ENCODE results near the gene CMSS1.

The CMSS1 gene

DNA sequence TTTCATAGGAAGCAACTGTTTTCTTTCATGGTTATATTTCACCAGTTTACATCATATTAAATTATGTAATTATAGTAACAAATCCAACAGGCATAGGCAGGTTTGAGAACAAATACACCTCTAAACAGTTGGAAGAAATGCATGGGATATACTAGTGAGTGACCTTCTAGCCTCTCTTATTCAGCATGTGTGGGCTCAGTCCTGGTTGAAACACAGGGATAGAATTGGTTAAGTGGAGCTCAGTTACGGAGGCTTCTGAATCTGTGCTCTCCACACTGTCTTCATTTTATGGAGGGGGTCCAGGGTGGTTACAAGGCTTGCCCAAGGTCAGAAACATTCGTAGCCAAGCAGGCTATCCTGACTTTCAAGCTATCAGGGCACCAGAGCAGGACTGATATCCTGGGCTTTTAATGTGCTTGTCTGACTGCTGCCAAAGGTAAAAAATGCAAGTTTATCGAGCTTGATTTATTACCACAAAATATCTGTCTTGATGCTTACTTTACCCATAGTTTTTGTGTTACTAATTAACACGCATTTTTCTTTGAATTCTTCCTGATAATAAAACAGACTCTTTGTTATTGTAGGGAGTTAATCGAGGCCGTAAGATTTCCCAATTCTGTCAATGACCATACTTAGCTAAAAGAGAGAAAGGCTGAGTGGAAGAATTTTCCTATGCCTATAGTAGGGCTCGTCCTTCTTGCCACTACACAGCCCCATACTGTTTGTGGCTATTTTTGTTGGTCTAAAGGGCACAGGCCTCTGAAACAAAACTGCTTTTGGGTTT, 207.1 kb downstream of the CMSS1 start:
- H3K79me2 ChIP-seq (ENCODE audit: control insufficient read depth, insufficient read depth, low read length, unreplicated experiment): no peaks in the 10 kb centered on the region
- no peak overlapping the region for H3K27ac ChIP-seq (ENCODE audit: low read depth, low read length)
- 0 out of 2 replicates have a peak, but pooled peaks cover 5% of the 10 kb centered on the region for H3K36me3 ChIP-seq (ENCODE audit: insufficient read depth, low read length)
- H2AFZ ChIP-seq (ENCODE audit: low read length, unreplicated experiment): peak overlapping the region; percentile 3
- H3K27me3 ChIP-seq (ENCODE audit: insufficient read depth, low read length): no peaks in the 10 kb centered on the region
- H3K4me1 ChIP-seq (ENCODE audit: control insufficient read depth, insufficient read depth, low read length, unreplicated experiment): peaks cover 14% of the 10 kb centered on the region
- H3K4me3 ChIP-seq (ENCODE audit: low read depth, low read length): no peak overlapping the region

DNA sequence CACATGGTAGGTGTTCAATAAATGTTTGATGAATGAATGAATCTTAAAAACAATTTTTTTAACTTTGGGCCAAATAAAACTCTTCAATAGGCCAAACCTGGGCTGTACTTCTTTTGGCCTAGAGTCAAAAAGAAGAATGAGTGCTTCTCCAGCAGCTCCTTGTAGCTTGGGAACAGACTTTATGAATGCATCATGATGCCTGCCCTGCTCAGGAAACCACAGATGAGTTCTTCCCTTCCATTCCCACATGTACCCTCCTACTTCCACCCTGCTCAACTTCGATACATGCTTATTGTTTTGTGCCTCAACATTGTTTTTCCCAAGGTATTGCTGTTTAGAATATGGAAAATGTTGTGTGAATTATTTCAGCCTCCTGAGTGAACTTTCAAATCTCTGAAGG, 209.7 kb downstream of the CMSS1 start:
- H3K79me2 ChIP-seq (ENCODE audit: control insufficient read depth, insufficient read depth, low read length, unreplicated experiment): no peaks in the 10 kb centered on the region
- H2AFZ ChIP-seq (ENCODE audit: low read length, unreplicated experiment): no peak overlapping the region
- H3K36me3 ChIP-seq (ENCODE audit: insufficient read depth, low read length): 0 out of 2 replicates have a peak, but pooled peaks cover 5% of the 10 kb centered on the region
- peaks cover 19% of the 10 kb centered on the region for H3K4me1 ChIP-seq (ENCODE audit: control insufficient read depth, insufficient read depth, low read length, unreplicated experiment)
- no peaks in the 10 kb centered on the region for H3K27me3 ChIP-seq (ENCODE audit: insufficient read depth, low read length)
- H3K27ac ChIP-seq (ENCODE audit: low read depth, low read length): no peak overlapping the region
- H3K4me3 ChIP-seq (ENCODE audit: low read depth, low read length): no peak overlapping the region

DNA sequence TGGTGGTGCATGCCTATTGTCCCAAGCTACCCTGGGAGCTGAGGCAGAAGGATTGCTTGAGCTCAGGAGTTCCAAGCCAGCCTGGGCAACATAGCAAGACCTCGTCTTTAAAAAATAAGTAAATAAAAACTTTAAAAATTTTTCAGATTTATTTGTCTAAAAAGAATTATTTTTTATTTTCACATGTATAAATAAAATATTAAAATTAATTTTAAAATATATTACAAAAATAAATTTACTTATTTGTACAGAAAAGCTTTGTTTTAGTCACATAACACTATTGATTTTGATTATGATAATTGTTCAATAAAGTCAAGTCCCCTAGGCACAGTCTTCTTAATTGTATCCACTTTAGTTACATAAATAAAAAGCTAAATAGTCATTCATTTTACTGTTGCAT, 211.4 kb downstream of the CMSS1 start:
- Histone ChIP-seq H3K36me3 (ENCODE audit: insufficient read depth, low read length) (0 out of 2 replicates have a peak, but pooled peaks cover 5% of the 10 kb centered on the region), H2AFZ (ENCODE audit: low read length, unreplicated experiment) (no peak overlapping the region), H3K79me2 (ENCODE audit: control insufficient read depth, insufficient read depth, low read length, unreplicated experiment) (no peaks in the 10 kb centered on the region), H3K4me3 (ENCODE audit: low read depth, low read length) (no peak overlapping the region), H3K4me1 (ENCODE audit: control insufficient read depth, insufficient read depth, low read length, unreplicated experiment) (peaks cover 36% of the 10 kb centered on the region), H3K27me3 (ENCODE audit: insufficient read depth, low read length) (no peaks in the 10 kb centered on the region), H3K27ac (ENCODE audit: low read depth, low read length) (no peak overlapping the region)

DNA sequence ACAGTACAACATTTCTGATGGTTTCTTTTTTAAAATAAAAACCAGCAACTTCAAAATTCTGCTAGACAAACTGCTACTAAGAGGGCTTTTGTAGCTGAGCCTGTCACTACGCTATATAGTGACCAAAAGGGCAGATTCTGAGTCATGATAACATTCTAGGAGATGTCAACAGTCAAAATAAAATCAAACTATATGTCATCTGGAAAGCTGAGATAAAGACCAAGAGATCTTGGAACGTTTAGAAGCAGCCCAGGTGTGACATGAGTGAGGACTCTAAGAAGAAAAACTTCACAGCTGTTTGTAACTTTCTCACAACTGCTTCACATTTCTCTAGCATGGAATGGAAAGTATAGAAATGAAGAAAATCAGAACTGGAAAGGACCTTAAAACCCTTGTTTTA, 212.0 kb downstream of the CMSS1 start:
- no peaks in the 10 kb centered on the region for H3K27me3 ChIP-seq (ENCODE audit: insufficient read depth, low read length)
- H3K79me2 ChIP-seq (ENCODE audit: control insufficient read depth, insufficient read depth, low read length, unreplicated experiment): no peaks in the 10 kb centered on the region
- H3K27ac ChIP-seq (ENCODE audit: low read depth, low read length): no peak overlapping the region
- H3K4me1 ChIP-seq (ENCODE audit: control insufficient read depth, insufficient read depth, low read length, unreplicated experiment): peaks cover 35% of the 10 kb centered on the region
- H3K36me3 ChIP-seq (ENCODE audit: insufficient read depth, low read length): 0 out of 2 replicates have a peak, but pooled peaks cover 5% of the 10 kb centered on the region
- no peak overlapping the region for H2AFZ ChIP-seq (ENCODE audit: low read length, unreplicated experiment)
- no peak overlapping the region for H3K4me3 ChIP-seq (ENCODE audit: low read depth, low read length)

DNA sequence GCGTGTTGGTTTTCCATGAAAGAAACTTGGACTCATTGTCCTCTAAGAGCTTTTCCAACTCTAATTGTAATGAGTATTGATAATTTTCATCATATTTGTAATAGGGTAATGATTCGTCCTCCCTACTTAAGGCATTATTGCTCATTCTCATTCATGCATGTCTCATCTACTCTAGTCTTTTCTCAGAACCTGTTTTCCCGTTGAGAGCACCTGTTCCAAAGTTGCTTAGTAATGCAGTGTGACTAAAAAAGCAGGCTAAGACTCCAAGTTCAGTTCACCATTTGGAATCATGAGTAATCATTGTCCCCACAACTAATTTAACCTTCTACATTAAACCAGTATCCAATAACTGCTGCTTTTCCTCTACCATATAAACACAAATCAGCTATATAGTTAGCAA, 212.7 kb downstream of the CMSS1 start:
- Histone ChIP-seq H3K4me1 (ENCODE audit: control insufficient read depth, insufficient read depth, low read length, unreplicated experiment) (peaks cover 28% of the 10 kb centered on the region), H3K36me3 (ENCODE audit: insufficient read depth, low read length) (0 out of 2 replicates have a peak, but pooled peaks cover 5% of the 10 kb centered on the region), H2AFZ (ENCODE audit: low read length, unreplicated experiment) (no peak overlapping the region), H3K4me3 (ENCODE audit: low read depth, low read length) (no peak overlapping the region), H3K27me3 (ENCODE audit: insufficient read depth, low read length) (no peaks in the 10 kb centered on the region), H3K79me2 (ENCODE audit: control insufficient read depth, insufficient read depth, low read length, unreplicated experiment) (no peaks in the 10 kb centered on the region), H3K27ac (ENCODE audit: low read depth, low read length) (no peak overlapping the region)

DNA sequence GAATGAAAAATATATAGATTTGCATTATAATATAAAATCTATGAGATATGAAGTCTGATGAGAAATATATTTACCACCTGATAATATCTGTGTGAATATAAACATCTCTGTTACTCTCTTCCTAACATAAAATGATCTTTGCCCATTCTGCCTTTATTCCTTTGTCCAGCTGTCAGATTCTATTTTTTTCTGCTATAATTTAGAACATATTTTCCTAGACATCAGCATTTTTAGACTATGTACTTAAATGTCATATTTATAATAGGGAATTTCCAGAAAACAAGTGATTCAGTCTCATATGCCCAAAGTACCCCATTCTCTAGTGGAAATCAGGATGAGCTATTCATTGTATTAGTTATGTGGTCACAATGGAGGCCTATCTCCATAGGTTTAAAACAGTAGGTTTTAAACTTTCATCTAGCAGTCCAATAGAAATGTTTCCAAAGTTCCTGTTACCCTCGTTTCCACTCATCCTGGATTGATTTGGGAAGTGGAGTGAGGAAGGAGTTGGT, 213.3 kb downstream of the CMSS1 start:
- Histone ChIP-seq H3K27me3 (ENCODE audit: insufficient read depth, low read length) (no peaks in the 10 kb centered on the region), H3K79me2 (ENCODE audit: control insufficient read depth, insufficient read depth, low read length, unreplicated experiment) (no peaks in the 10 kb centered on the region), H2AFZ (ENCODE audit: low read length, unreplicated experiment) (no peak overlapping the region), H3K4me1 (ENCODE audit: control insufficient read depth, insufficient read depth, low read length, unreplicated experiment) (peaks cover 25% of the 10 kb centered on the region), H3K4me3 (ENCODE audit: low read depth, low read length) (no peak overlapping the region), H3K36me3 (ENCODE audit: insufficient read depth, low read length) (0 out of 2 replicates have a peak, but pooled peaks cover 5% of the 10 kb centered on the region), H3K27ac (ENCODE audit: low read depth, low read length) (no peak overlapping the region)

DNA sequence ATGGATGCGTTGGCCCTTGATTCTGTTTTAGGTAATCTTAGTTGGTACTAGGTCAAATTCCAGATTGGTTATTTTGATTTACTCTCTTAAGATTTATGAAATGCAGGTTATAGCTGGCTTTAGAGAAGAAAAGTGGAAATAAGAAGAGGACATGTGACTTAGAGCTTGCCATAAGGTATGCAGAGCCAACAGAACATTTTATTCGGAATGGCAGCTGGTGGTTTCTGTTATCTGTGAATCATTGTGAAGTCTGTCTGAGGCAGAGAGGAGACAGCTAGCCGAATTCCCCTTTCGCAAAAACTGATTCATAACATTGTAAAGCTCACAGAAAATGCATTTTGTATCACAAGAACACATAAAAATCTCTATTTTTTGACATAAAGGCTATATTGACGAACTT, 214.6 kb downstream of the CMSS1 start:
- peaks cover 25% of the 10 kb centered on the region for H3K4me1 ChIP-seq (ENCODE audit: control insufficient read depth, insufficient read depth, low read length, unreplicated experiment)
- H3K27me3 ChIP-seq (ENCODE audit: insufficient read depth, low read length): no peaks in the 10 kb centered on the region
- H3K4me3 ChIP-seq (ENCODE audit: low read depth, low read length): peak overlapping the region; percentile 5; the same call in 1 of the 2 replicates
- H3K27ac ChIP-seq (ENCODE audit: low read depth, low read length): peak overlapping the region; percentile 2; the same call in 1 of the 2 replicates
- no peaks in the 10 kb centered on the region for H3K36me3 ChIP-seq (ENCODE audit: insufficient read depth, low read length)
- H3K79me2 ChIP-seq (ENCODE audit: control insufficient read depth, insufficient read depth, low read length, unreplicated experiment): no peaks in the 10 kb centered on the region
- H2AFZ ChIP-seq (ENCODE audit: low read length, unreplicated experiment): no peak overlapping the region

DNA sequence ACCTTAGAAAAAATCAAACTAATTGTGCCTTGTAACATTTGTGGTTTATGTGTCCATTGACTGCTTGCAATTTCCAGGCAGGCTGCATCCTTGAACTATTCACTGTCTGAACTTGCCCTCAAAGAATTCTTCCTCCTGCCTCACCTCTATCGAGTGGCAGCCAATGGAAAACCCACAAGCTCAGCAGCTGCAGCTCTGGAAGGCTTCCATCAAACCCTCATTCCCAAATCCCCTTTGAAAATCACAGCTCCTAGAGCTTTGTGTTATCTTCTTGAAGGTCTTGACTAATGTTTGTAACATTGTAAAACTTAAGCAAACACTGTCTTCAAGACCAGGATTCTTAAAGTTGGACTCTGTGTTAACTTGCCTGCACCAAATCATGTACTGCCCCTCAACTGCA, 215.5 kb downstream of the CMSS1 start:
- H3K4me3 ChIP-seq (ENCODE audit: low read depth, low read length): no peak overlapping the region
- H3K4me1 ChIP-seq (ENCODE audit: control insufficient read depth, insufficient read depth, low read length, unreplicated experiment): peaks cover 25% of the 10 kb centered on the region
- no peaks in the 10 kb centered on the region for H3K27me3 ChIP-seq (ENCODE audit: insufficient read depth, low read length)
- no peaks in the 10 kb centered on the region for H3K79me2 ChIP-seq (ENCODE audit: control insufficient read depth, insufficient read depth, low read length, unreplicated experiment)
- no peak overlapping the region for H2AFZ ChIP-seq (ENCODE audit: low read length, unreplicated experiment)
- no peak overlapping the region for H3K27ac ChIP-seq (ENCODE audit: low read depth, low read length)
- no peaks in the 10 kb centered on the region for H3K36me3 ChIP-seq (ENCODE audit: insufficient read depth, low read length)

DNA sequence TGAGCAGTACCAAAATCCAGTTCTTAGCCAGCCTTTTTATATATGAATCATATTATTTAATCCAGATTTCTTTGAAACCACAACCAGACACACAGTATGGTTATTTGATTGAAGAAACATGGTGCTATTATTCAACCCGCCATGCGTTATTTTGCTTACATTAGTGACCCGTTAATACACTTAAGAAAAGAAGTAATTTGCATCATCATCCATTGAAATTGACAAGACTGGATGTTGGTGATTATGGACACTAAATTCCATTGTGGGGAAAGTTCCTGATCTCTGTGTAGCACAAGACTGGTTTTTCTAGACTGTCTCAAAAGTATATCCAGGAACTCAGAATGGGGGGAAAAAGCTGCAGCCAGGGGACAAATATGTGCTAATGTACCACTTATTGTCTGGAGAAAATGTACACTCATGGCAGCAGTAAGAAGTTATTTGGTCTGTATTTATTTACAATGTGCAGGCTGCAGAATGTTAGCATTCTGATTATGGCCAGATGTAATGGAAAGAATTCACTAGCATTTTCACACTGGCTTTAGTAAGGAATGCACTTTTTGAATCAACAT, 216.3 kb downstream of the CMSS1 start:
- H3K27ac ChIP-seq (ENCODE audit: low read depth, low read length): no peak overlapping the region
- no peaks in the 10 kb centered on the region for H3K79me2 ChIP-seq (ENCODE audit: control insufficient read depth, insufficient read depth, low read length, unreplicated experiment)
- no peak overlapping the region for H2AFZ ChIP-seq (ENCODE audit: low read length, unreplicated experiment)
- H3K4me1 ChIP-seq (ENCODE audit: control insufficient read depth, insufficient read depth, low read length, unreplicated experiment): peaks cover 25% of the 10 kb centered on the region
- no peaks in the 10 kb centered on the region for H3K36me3 ChIP-seq (ENCODE audit: insufficient read depth, low read length)
- H3K4me3 ChIP-seq (ENCODE audit: low read depth, low read length): no peak overlapping the region
- H3K27me3 ChIP-seq (ENCODE audit: insufficient read depth, low read length): no peaks in the 10 kb centered on the region

DNA sequence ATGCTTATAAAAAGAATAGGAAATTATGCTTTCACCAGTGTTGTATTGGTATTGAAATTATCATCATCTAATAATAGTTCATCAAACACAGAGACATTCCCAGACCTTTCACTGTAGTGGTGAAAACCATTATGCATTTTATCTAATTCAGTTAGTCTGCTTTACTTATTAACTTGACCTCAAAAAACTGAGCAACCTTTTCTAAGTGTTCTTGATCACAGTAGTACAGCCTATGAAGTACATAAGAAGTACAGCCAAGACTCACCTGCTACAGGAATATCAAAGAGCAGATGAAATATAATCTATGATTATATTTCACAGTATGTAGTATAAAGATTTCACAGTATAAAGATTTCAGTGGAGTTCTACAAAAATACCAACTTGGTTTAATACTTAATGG, 221.4 kb downstream of the CMSS1 start:
- Histone ChIP-seq H3K36me3 (ENCODE audit: insufficient read depth, low read length) (no peaks in the 10 kb centered on the region), H3K4me3 (ENCODE audit: low read depth, low read length) (no peak overlapping the region), H3K27me3 (ENCODE audit: insufficient read depth, low read length) (no peaks in the 10 kb centered on the region), H3K27ac (ENCODE audit: low read depth, low read length) (peak overlapping the region; percentile 99; the same call in 1 of the 2 replicates), H2AFZ (ENCODE audit: low read length, unreplicated experiment) (no peak overlapping the region), H3K4me1 (ENCODE audit: control insufficient read depth, insufficient read depth, low read length, unreplicated experiment) (peaks cover 40% of the 10 kb centered on the region), H3K79me2 (ENCODE audit: control insufficient read depth, insufficient read depth, low read length, unreplicated experiment) (no peaks in the 10 kb centered on the region)

Measured in ACC112 (cell line).